A172 (cell line): ENCODE measurements around the gene LRP1-AS. TPM values are rescaled to one million over a fixed set of nuclear protein-coding genes. Genes with fewer than 3 reads are reported as not detected.

Source experiments
- DNase-seq: peaks from one replicate; pipeline ENCODE4 v3.0.0-alpha.2; 2015; ENCODE audit warnings: low spot score
- total RNA-seq: library from RNA; depleted of rRNA; stranded (reverse); fragments of >200 nt; shearing (Covaris generic); gene quantifications from 2 replicates; pipeline ENCODE4 v1.2.3, GENCODE V29; 2014

Gene LRP1-AS
- total RNA-seq, 1 experiment from 2014 or later = not detected

GRCh38 chr12:57160741-57161140 lies 13.3 kb upstream of the LRP1-AS start:
- DNase-seq = no peak

GRCh38 chr12:57160040-57160439 lies 12.6 kb upstream of the LRP1-AS start:
- no peak for DNase-seq

DNA sequence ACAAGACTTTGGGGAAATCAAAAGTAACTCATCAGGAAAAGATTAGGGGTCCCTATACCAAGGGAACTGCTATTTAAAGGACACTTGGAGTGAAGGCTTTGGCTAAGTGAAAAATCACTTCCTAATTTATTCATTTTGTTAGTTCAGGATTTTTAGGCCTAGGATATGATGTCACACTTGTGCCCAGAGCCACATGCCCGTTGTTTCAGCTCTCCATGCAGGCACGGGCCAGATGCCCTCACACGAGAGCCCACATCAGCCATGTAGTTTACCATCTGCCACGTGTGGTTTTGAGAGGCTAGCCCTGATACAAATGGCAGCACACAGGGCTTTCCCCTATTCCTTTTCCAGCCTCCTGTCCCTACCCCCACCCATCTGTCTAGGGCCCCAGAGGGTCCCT lies 11.9 kb upstream of the LRP1-AS start:
- DNase-seq = no peak

GRCh38 chr12:57158665-57159064 lies 11.2 kb upstream of the LRP1-AS start:
- DNase-seq = no peak

DNA sequence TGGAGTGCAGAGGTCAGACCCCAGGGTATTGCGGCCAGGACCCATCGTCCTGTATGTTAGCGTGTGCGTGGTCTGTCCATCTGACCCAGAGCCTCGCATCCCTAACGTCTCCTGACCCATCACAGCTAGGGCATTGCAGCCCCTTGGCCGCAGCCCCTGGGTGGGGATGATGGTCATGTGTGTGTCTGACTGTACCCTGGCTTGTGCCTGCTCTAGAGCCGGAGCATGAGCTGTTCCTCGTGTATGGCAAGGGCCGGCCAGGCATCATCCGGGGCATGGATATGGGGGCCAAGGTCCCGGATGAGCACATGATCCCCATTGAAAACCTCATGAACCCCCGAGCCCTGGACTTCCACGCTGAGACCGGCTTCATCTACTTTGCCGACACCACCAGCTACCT lies 10.8 kb upstream of the LRP1-AS start:
- no peak for DNase-seq

GRCh38 chr12:57157588-57158173 lies 10.3 kb upstream of the LRP1-AS start:
- DNase-seq = no peak

DNA sequence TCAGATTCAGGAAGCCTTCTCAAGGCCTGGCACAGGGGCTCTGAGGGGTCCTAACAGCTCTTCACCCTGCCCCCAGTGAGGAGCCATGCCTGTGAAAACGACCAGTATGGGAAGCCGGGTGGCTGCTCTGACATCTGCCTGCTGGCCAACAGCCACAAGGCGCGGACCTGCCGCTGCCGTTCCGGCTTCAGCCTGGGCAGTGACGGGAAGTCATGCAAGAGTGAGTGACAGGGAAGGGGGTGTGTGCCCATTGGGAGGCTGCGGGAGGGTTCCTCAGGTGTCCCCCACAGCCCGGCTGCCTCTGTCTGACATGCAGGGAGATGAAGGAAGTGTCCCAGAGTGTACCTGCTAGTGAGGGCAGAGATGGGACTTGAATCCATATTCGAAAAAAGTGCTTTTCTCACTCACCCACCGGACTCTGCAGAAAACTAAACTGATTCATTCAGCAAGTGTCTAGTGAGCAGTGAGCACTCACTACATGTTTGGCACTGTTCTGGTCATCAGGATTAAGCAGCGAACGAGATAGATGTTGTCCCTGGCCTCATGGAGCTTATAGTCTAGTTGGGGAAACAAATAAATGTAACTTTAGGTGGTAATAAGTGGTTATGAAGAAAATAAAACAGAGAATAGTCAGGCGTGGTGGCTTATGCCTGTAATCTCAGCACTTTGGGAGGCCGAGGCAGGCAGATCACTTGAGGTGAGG lies 9.4 kb upstream of the LRP1-AS start:
- DNase-seq = no peak

DNA sequence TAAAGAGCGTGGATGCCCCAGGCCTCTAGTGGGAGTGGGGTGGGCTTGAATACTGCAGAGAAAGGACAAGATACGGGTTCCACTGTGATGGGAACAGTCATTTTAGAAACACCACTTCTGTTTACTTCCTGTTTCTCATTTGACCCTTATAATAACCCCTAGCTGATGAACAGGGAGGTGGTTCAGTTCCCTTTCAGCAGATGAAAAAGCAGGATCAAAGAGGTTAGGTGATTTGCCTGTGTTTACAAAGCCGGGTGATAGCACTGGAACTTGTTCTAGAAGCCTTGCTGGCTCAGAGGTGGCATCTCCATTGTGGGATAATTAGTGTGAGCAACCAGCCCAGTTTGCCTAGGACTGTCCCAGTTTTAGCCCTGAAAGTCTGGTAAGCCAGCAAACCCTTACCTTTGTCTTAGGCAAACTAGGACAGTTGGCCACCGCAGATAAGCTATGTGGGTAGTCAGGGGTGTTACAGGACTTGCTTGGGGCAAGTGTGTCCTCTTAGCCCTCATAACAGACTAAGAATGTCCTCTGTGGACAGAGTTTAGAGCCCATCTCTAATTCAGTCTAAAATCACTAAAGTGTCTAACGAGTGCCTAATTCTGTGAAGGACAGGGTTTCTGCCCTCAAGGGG lies 7.5 kb upstream of the LRP1-AS start:
- DNase-seq = no peak

GRCh38 chr12:57154076-57154475 lies 6.7 kb upstream of the LRP1-AS start:
- DNase-seq = no peak

DNA sequence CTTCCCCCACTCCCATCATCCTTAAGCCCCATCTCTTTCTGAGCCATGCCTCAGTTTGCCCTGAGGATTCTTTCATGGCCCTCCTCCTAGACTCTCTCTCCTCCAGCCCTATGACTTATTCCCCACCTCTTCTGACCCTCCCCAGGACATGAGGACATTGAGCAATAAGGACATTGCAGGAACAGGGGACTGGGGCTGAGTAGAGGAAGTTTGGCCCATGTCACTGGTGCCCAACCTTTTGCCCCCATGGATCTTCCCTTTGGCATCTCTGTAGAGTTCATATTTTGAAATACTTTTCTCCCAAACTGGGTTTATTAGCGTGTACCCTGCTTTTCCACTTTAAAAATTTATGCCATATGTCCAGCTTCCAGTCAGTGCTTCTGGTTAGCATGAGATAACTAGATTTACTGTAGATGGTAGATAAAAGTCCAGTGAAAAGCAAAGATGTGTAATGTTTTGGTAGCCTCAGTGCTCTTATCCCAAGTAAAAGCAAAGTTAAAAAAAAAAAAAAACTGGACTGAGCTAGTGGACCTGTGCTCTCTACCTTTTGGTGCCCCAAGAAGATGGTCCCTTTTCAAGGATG lies 6.1 kb upstream of the LRP1-AS start:
- no peak for DNase-seq

DNA sequence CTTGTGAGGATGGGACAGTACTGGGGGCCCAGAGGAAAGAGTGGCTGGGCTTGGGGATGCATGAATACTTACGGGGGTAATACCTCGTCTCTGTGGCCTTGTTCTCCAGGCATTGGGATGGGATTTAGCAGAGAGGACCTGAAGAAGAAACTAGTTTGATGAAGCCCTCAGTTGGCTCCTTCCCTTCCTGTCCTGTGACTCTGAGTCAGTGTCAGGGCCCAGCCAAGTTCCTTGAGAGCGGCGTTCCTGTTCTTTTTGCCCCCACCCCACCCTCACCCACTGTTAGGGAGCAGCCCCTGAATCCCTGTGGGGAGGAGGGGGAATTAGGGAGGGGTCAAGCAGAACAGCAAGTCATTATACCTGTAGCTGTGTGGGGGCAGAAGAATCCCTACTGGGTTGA lies 5.2 kb upstream of the LRP1-AS start:
- DNase-seq = peak; percentile 55

DNA sequence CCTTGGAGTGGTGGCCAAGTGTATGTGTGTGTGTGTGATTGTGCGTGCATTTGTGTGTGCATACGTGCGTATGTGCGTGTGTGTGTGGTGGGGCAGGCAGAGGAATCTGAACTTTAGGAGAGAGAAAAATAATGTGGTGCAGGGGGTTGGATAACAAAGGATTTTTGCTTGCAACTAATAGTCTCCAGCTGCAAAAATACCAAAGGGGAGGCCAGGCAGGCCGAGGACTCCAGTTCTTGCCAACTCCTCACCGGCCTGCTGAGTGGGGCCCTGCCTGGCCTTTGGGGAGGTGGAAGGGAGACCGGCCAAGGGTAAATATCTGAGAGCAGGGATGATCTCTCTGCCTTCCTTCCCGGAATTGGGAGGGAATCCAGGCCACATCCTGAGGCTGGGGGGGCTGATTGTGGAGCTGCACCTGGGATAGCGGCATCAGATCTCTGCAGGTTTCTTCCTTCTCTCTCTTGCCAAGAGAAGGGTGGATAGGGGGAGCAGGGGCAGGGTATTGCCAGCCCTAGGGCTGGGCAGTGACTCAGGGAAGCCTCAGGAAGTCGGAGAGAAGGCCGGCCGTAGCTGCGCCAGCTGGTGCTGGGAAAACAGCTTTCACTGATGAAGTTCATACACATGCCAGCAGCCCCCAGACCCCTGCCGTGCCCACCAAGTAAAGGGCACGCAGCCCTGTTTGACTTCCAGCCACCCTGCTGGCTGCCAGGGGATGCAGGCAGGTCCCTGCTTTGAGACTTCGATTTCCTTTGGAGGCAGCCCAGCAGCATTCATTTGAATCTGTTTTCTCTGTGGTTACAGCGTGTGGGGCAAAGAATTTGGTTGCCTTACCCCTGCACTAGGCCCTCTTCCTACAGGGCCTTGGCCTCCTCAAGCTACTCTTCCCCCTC lies 4.6 kb upstream of the LRP1-AS start:
- peak; percentile 86 for DNase-seq

DNA sequence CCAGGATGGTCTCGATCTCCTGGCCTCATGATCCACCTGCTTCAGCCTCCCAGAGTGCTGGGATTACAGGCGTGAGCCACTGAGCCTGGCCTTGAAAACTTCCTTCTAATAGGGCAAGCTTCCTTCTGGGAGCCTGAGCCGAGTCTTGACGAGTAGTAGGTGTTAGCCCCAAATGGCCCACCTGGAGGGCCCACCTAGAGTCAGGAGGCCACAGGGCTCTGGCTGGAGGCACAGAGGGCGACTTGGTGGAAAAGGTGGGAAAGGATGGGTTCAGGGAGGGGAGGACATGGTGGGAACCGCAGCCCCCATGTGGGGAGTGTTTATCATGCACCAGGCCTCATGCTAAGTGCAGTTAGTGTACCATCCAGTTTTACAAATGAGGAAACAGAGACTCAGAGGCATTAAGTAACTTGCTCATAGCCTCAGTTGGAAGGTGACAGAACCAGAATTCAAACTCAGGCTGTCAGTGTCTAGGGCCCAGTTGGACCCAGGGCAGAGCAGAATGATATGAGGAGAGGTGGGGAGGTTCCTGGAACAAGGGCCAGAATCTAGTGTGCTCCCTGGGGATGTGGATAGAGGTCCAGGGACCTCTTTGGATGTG lies 3.1 kb upstream of the LRP1-AS start:
- DNase-seq = no peak

DNA sequence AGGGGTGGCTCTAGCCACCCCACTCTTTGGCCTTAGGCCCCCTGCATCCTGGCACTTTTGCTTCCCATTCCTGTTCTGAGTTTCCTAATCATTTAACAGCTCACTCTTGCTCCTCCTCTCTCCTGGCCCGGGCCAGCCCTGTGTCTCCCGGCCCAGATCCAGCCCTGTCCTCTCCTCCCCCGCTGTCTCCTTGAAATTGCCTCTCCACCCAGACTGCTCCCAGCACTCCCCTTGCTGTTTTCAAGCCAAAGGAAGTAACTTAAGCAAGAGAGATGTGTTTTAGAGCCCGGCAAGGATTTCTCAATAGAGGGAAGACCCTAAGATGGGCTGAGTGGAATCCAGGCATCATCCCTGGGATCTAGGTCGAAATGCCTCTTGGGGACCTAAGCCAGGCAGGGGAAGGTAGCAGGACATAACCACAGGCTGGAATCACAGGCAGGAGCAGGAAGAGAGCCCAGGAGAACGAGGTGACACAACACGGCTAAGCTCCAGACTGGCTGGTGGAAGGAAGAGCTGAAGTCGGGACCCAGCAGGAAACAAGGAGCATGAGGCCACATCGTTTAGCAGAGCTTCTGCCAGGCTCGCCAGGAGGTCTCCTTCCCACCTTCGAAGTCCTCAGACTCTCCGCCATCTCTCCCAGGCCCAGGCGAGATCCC lies 2.0 kb upstream of the LRP1-AS start:
- no peak for DNase-seq

DNA sequence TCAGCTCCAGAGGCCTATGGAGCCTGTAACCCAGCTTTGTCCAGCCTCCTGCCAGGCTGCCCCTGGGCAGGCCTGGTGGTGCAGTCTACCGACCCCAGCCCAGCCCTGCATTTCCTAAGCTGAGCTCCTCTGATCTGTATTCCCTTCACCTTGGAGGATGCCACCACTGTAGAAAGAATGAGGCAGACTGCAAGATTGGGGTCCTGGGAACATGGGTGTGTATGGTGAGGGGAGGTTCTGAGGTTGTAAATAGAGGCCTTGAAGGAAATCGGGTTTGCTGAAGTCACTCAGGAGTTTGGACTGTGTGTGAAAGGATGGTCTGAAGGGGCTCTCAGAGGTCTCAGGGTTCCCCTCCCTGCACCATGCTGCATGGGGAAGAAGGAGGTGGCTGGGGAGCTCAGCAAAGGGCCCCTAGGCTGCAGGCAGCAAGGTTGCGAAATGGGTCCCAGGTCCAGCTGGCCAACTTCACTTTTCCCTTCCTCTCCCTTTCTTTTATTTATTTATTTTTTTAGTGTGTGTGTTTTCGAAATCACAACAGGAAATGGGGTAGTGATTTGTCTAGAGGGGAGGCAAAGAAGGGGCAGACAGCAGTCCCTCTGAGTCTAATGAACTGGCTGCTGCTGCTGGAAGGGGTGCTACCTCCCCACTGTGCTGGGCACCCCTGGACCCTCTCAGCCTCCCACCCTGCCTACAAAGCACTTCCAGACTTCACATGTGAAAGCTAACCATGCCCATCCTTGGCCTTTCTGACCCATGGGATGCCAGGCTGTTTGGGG lies 1.2 kb upstream of the LRP1-AS start:
- peak; percentile 38 for DNase-seq

GRCh38 chr12:57146092-57146491 lies 1.3 kb downstream of the LRP1-AS start:
- DNase-seq = no peak

DNA sequence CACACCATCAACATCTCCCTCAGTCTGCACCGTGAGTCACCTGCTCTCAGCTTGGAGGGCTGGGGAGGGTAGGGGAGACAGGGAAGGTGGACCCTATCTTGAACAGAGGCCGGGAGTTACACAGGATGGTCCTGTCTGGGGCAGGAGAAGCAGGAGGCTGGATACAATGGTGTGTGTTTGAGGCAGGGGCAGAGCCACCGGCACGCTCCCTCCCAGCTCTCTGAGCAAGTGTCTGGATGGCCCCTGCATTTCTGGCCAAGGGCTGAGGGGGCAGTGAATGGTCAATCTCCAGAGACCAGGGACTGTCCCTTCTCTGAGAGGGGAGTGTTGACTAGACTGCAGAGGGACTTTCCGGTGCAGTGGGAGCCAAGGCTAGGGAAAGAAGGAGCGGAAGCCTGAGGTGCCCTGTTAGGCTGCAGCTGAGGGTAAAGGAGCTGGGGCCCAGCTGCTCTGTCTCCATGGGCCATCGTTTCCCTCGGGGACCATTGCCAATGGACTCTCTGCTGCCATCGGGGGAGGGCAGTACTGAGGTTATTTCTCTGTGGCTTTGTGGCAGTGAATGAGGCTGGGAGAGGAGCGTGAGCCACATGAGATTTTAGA lies 1.9 kb downstream of the LRP1-AS start:
- DNase-seq = no peak

DNA sequence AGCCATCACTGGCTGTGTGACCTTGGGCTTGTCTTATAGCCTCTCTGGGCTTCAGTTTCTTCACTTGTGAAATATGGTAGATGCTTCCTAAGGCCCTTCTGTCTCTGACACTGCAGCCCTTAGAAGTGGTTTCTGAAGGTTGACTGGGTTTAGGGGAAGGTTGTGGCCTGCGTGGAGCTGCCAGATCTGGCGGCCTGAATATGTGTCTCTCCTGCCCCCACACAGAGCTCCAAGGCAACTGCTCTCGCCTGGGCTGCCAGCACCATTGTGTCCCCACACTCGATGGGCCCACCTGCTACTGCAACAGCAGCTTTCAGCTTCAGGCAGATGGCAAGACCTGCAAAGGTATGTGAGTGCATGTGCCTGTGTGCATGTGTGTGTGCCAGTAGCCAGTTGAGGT lies 4.0 kb downstream of the LRP1-AS start:
- DNase-seq = no peak

DNA sequence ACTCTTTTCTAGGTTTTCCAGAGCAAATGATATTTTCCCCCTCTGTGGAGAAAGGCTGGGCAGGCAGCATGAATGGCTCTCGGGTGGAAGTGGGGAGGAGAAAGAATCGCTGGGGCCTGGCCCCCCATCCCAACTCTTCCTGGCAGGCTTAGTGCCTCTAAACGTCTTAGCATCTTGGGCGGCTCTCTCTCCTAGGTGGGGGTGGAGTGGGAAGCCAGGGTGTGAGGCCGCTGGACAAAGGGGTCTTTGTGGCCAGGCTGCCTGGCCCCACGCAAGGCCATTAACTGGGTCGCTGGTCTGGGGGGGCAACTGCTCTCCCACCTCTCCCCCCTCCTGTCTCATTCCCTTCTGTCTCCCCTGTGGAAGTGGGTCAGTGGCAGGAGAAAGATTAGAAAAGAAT lies 4.7 kb downstream of the LRP1-AS start:
- no peak for DNase-seq

DNA sequence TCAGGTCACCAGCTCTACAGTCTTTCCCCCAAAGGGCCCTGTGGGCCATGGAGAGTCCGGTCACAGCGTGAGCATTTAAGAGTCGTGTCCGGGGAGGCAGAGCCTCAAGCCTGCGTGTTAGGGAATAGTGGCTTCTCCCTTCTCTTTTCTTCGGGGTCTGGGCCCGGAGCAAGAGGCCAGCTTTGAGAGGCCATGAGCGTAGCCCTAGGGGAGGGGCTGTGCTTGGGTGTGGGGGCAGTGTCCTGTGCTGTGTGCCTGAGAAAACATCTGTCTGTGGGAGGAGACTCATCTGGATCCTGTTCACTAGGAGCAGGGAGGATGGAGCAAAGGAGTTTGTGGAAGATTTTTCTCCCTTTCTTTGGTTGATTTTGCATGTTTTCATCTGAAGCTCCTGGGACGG lies 5.3 kb downstream of the LRP1-AS start:
- DNase-seq = no peak
